ENCODE data around the gene HSP90AB1.

DNA sequence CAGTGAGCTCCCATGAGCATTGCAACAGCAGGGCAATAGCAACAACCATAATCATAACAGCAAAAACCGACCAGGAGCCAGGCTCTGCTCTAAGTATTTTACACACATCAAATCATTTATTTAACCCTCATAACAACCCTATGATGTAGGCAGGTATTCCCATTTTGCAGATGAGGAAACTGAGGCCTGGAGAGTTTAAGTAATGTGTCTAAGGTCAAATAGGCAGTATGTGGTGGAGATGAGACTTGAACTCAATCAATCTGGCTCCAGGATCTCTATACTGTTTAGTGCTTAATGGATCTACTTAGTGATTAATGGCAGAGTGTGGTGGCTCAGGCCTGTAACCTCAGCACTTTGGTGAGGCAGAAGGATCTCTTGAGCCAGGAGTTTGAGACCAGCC lies 26.7 kb downstream of the HSP90AB1 start:
- TF ChIP-seq, protein P1, sequence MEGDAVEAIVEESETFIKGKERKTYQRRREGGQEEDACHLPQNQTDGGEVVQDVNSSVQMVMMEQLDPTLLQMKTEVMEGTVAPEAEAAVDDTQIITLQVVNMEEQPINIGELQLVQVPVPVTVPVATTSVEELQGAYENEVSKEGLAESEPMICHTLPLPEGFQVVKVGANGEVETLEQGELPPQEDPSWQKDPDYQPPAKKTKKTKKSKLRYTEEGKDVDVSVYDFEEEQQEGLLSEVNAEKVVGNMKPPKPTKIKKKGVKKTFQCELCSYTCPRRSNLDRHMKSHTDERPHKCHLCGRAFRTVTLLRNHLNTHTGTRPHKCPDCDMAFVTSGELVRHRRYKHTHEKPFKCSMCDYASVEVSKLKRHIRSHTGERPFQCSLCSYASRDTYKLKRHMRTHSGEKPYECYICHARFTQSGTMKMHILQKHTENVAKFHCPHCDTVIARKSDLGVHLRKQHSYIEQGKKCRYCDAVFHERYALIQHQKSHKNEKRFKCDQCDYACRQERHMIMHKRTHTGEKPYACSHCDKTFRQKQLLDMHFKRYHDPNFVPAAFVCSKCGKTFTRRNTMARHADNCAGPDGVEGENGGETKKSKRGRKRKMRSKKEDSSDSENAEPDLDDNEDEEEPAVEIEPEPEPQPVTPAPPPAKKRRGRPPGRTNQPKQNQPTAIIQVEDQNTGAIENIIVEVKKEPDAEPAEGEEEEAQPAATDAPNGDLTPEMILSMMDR (conservative IDR thresholded peaks at IDR 0.05): no peak
- no peak for TF ChIP-seq ZFX (IDR thresholded peaks at IDR 0.05)
